Panc1 (cell line): Measurements from ENCODE around the gene SH3PXD2B. TPM values are rescaled to one million over a fixed set of nuclear protein-coding genes. Genes with fewer than 3 reads are reported as not detected.

ENCODE experiments used
- total RNA-seq: library from RNA; stranded (reverse); gene quantifications from one replicate; pipeline ENCODE4 v1.2.1, GENCODE V29; 2021; ENCODE audit not compliant: unreplicated experiment

Gene SH3PXD2B
- total RNA-seq, 1 experiment from 2014 or later, result 39.7 TPM

Other genes starting within 250 kb of the SH3PXD2B start
- 32.5 TPM for gene UBTD2, start 170.8 kb downstream of the SH3PXD2B start, total RNA-seq
- gene NEURL1B, start 186.7 kb upstream of the SH3PXD2B start, total RNA-seq, result 5.3 TPM